OCI-LY1 (cell line): ENCODE data around the gene PXMP4.

Source experiments
- H2AFZ ChIP-seq: fragments of 200-600 bp; sonication (generic), shearing (Covaris generic); 2 replicates; pipeline ENCODE4 v1.6.0; 2014; ENCODE audit warnings: antibody characterized with exemption, mild to moderate bottlenecking, low read length
- H3F3A ChIP-seq: fragments of 200-600 bp; sonication (generic), shearing (Covaris generic); 2 replicates; pipeline ENCODE4 v1.6.0; 2014; ENCODE audit warnings: mild to moderate bottlenecking, antibody characterized with exemption, low read length, moderate library complexity; ENCODE audit not compliant: insufficient read depth
- H3K27ac ChIP-seq: fragments of 200-600 bp; sonication (generic); 2 replicates; pipeline ENCODE4 v1.5.1; 2014; ENCODE audit warnings: low read length, mixed run types, mild to moderate bottlenecking, low read depth; ENCODE audit not compliant: poor library complexity, severe bottlenecking
- H3K27me3 ChIP-seq: fragments of 200-600 bp; sonication (generic); 2 replicates; pipeline ENCODE4 v1.6.0; 2014; ENCODE audit warnings: antibody characterized with exemption, mild to moderate bottlenecking, low read length, moderate library complexity; ENCODE audit not compliant: insufficient read depth
- H3K36me3 ChIP-seq: fragments of 200-600 bp; sonication (generic); 2 replicates; pipeline ENCODE4 v1.6.1; 2014; ENCODE audit warnings: mild to moderate bottlenecking, antibody characterized with exemption, low read length, moderate library complexity, mixed read lengths; ENCODE audit not compliant: insufficient read depth
- H3K4me1 ChIP-seq: fragments of 200-600 bp; sonication (generic); 2 replicates; pipeline ENCODE4 v1.5.1; 2014; ENCODE audit warnings: mild to moderate bottlenecking, low read length, moderate library complexity; ENCODE audit not compliant: insufficient read depth, severe bottlenecking
- H3K4me2 ChIP-seq: fragments of 200-600 bp; sonication (generic), shearing (Covaris generic); 2 replicates; pipeline ENCODE4 v1.6.1; 2014; ENCODE audit warnings: low read length
- H3K4me3 ChIP-seq: fragments of 200-600 bp; sonication (generic); 2 replicates; pipeline ENCODE4 v1.5.1; 2014; ENCODE audit warnings: low read length, low read depth, mild to moderate bottlenecking, mixed read lengths; ENCODE audit not compliant: poor library complexity, severe bottlenecking
- H3K79me2 ChIP-seq: fragments of 200-600 bp; shearing (Covaris generic); 2 replicates; pipeline ENCODE4 v1.6.1; 2016; ENCODE audit warnings: mixed run types, low read length, mixed read lengths; ENCODE audit not compliant: insufficient read depth
- H3K9ac ChIP-seq: fragments of 200-600 bp; sonication (generic), shearing (Covaris generic); 2 replicates; pipeline ENCODE4 v1.6.1; 2014; ENCODE audit warnings: mild to moderate bottlenecking, low read length, mixed read lengths
- H3K9me2 ChIP-seq: fragments of 200-600 bp; sonication (generic), shearing (Covaris generic); 2 replicates; pipeline ENCODE4 v1.6.1; 2014; ENCODE audit warnings: low read depth, mild to moderate bottlenecking, low read length, mixed read lengths
- H3K9me3 ChIP-seq: fragments of 200-600 bp; shearing (Covaris generic); 2 replicates; pipeline ENCODE4 v1.6.1; 2014; ENCODE audit warnings: low read length, mixed read lengths
- H4K20me1 ChIP-seq: fragments of 200-600 bp; sonication (generic), shearing (Covaris generic); 2 replicates; pipeline ENCODE4 v1.6.0; 2016; ENCODE audit warnings: mild to moderate bottlenecking, low read length; ENCODE audit not compliant: insufficient read depth
- CTCF ChIP-seq: fragments of 200-600 bp; sonication (generic), shearing (Covaris generic); IDR thresholded peaks from 2 replicates; pipeline ENCODE4 v1.5.1; 2017; ENCODE audit warnings: mild to moderate bottlenecking, antibody characterized with exemption, low read length, moderate library complexity, mixed read lengths
- EZH2 ChIP-seq: fragments of 200-600 bp; sonication (generic), shearing (Covaris generic); IDR thresholded peaks from 2 replicates; pipeline ENCODE4 v1.8.0; 2017; ENCODE audit warnings: borderline replicate concordance, mixed run types, mild to moderate bottlenecking, antibody characterized with exemption, low read length, moderate library complexity, mixed read lengths

The PXMP4 gene

GRCh38 chr20:33766686-33767085 lies 46.6 kb upstream of the PXMP4 start:
- Histone ChIP-seq H3F3A (no peaks in the 10 kb centered on the region), H3K36me3 (no peaks in the 10 kb centered on the region), H3K79me2 (no peaks in the 10 kb centered on the region), H3K4me2 (no peak overlapping the region), H4K20me1 (no peaks in the 10 kb centered on the region), H3K9ac (no peak overlapping the region), H3K9me2 (no peaks in the 10 kb centered on the region), H3K9me3 (no peaks in the 10 kb centered on the region), H3K4me3 (no peak overlapping the region), H3K27ac (no peak overlapping the region), H3K4me1 (no peaks in the 10 kb centered on the region), H2AFZ (no peak overlapping the region), H3K27me3 (no peaks in the 10 kb centered on the region)
- TF ChIP-seq CTCF (no peak), EZH2 (no peak)

- no peaks in the 10 kb centered on the region for H3K9me2 ChIP-seq
- no peak overlapping the region for H3K27ac ChIP-seq
- H3K27me3 ChIP-seq = no peaks in the 10 kb centered on the region
- no peaks in the 10 kb centered on the region for H3K79me2 ChIP-seq
- no peaks in the 10 kb centered on the region for H4K20me1 ChIP-seq
- H2AFZ ChIP-seq = no peak overlapping the region
- H3F3A ChIP-seq = no peaks in the 10 kb centered on the region
- no peaks in the 10 kb centered on the region for H3K9me3 ChIP-seq
- H3K36me3 ChIP-seq = no peaks in the 10 kb centered on the region
- no peak overlapping the region for H3K4me3 ChIP-seq
- H3K9ac ChIP-seq = no peak overlapping the region
- no peaks in the 10 kb centered on the region for H3K4me1 ChIP-seq
- H3K4me2 ChIP-seq = no peak overlapping the region
- TF ChIP-seq EZH2 = no peak
- TF ChIP-seq CTCF = no peak
Observed at GRCh38 chr20:33765592-33765991, 45.5 kb upstream of the PXMP4 start.

- Histone ChIP-seq H3K36me3 (no peaks in the 10 kb centered on the region), H3K4me1 (no peaks in the 10 kb centered on the region), H3K79me2 (no peaks in the 10 kb centered on the region), H3K4me3 (no peak overlapping the region), H3K27ac (no peak overlapping the region), H3K9me2 (no peaks in the 10 kb centered on the region), H3K9me3 (no peaks in the 10 kb centered on the region), H2AFZ (no peak overlapping the region), H4K20me1 (no peaks in the 10 kb centered on the region), H3F3A (no peaks in the 10 kb centered on the region), H3K27me3 (no peaks in the 10 kb centered on the region), H3K9ac (no peak overlapping the region), H3K4me2 (no peak overlapping the region)
- TF ChIP-seq CTCF (no peak), EZH2 (no peak)
Observed at GRCh38 chr20:33765099-33765498, 45.0 kb upstream of the PXMP4 start.
